ENCODE data around the gene RALA.

The RALA gene

GRCh38 chr7:39734633-39735004 is 111.2 kb downstream of the RALA start:
- TF ChIP-seq CTCF (IDR thresholded peaks at IDR 0.05; ENCODE audit: unreplicated experiment in 3 of 3), result no peak
- Mint-ChIP-seq H3K4me3 (peak overlapping the region; percentile 64 to 83 (median 74)), H3K27me3 (ENCODE audit: low read depth) (peaks cover 7% of the 10 kb centered on the region), H3K36me3 (ENCODE audit: low read depth) (no peaks in the 10 kb centered on the region), H3K9me3 (no peaks in the 10 kb centered on the region), H3K4me1 (peaks cover 31% of the 10 kb centered on the region), H3K27ac (peak overlapping the region; percentile 17 to 92 (median 51))

- Mint-ChIP-seq H3K9me3 (no peaks in the 10 kb centered on the region), H3K27me3 (ENCODE audit: low read depth) (peaks cover 6% of the 10 kb centered on the region), H3K4me3 (peak overlapping the region; percentile 51 to 57 (median 52)), H3K36me3 (ENCODE audit: low read depth) (no peaks in the 10 kb centered on the region), H3K27ac (no peak overlapping the region), H3K4me1 (peaks cover 31% of the 10 kb centered on the region)
- TF ChIP-seq CTCF (IDR thresholded peaks at IDR 0.05; ENCODE audit: unreplicated experiment in 3 of 3), result no peak
These were observed 112.5 kb downstream of the RALA start for GRCh38 chr7:39735903-39736302.

- no peaks in the 10 kb centered on the region for H3K27me3 Mint-ChIP-seq (ENCODE audit: low read depth)
- no peak overlapping the region for H3K4me3 Mint-ChIP-seq
- no peaks in the 10 kb centered on the region for H3K9me3 Mint-ChIP-seq
- H3K27ac Mint-ChIP-seq, result no peak overlapping the region
- no peaks in the 10 kb centered on the region for H3K36me3 Mint-ChIP-seq (ENCODE audit: low read depth)
- H3K4me1 Mint-ChIP-seq, result peaks cover 6% of the 10 kb centered on the region
- peak; percentile 27 to 39 (median 36) for TF ChIP-seq CTCF (IDR thresholded peaks at IDR 0.05; ENCODE audit: unreplicated experiment in 3 of 3)
These were observed 118.7 kb downstream of the RALA start for GRCh38 chr7:39741942-39742623.

- H3K27ac Mint-ChIP-seq, result no peak overlapping the region
- H3K36me3 Mint-ChIP-seq (ENCODE audit: low read depth), result no peaks in the 10 kb centered on the region
- H3K9me3 Mint-ChIP-seq, result no peaks in the 10 kb centered on the region
- peaks cover 6% of the 10 kb centered on the region for H3K4me1 Mint-ChIP-seq
- TF ChIP-seq CTCF (IDR thresholded peaks at IDR 0.05; ENCODE audit: unreplicated experiment in 3 of 3), result no peak
- H3K4me3 Mint-ChIP-seq, result no peak overlapping the region
- no peaks in the 10 kb centered on the region for H3K27me3 Mint-ChIP-seq (ENCODE audit: low read depth)
These were observed 121.2 kb downstream of the RALA start for GRCh38 chr7:39744620-39745019.

- Mint-ChIP-seq H3K27ac (no peak overlapping the region), H3K4me1 (peaks cover 6% of the 10 kb centered on the region), H3K4me3 (no peak overlapping the region), H3K27me3 (ENCODE audit: low read depth) (no peaks in the 10 kb centered on the region), H3K36me3 (ENCODE audit: low read depth) (no peaks in the 10 kb centered on the region), H3K9me3 (no peaks in the 10 kb centered on the region)
- TF ChIP-seq CTCF (IDR thresholded peaks at IDR 0.05; ENCODE audit: unreplicated experiment in 3 of 3), result no peak
These were observed 121.9 kb downstream of the RALA start for GRCh38 chr7:39745320-39745719.

Data from nephron (organoid).